Aorta (tissue), 5 donors: ENCODE measurements around the gene SLC19A2. TPM values are rescaled to one million over a fixed set of nuclear protein-coding genes. Genes with fewer than 3 reads are reported as not detected.

Source experiments
- ATAC-seq: fragments of 200-7000 bp; cut with Tn5 transposase; one replicate; pipeline ENCODE4 v1.9.1; 2022; ENCODE audit warnings: moderate library complexity; ENCODE audit not compliant: low FRiP score
- DNase-seq, 2 donors: peaks; one replicate each; pipeline ENCODE4 v3.0.0-alpha.2; 2020
- H3K27ac ChIP-seq, 2 donors: one replicate each; pipeline ENCODE4 v1.5.1; 2013; ENCODE audit warnings: low read length in 2 of 2, mild to moderate bottlenecking in 2 of 2, moderate library complexity in 2 of 2, control low read depth in 1 of 2, inconsistent platforms in 1 of 2, low read depth in 1 of 2
- H3K27me3 ChIP-seq, 2 donors: one replicate each; pipeline ENCODE4 v1.6.1; 2013; ENCODE audit warnings: control low read depth in 1 of 2, low read length in 1 of 2, mild to moderate bottlenecking in 1 of 2, moderate library complexity in 1 of 2; ENCODE audit not compliant: insufficient read depth in 2 of 2, control insufficient read depth in 1 of 2
- H3K36me3 ChIP-seq, 2 donors: one replicate each; pipeline ENCODE4 v1.6.1; 2013; ENCODE audit warnings: control low read depth in 1 of 2, low read length in 1 of 2, mild to moderate bottlenecking in 1 of 2; ENCODE audit not compliant: insufficient read depth in 2 of 2, control insufficient read depth in 1 of 2
- H3K4me1 ChIP-seq, 2 donors: one replicate each; pipeline ENCODE4 v1.6.1; 2013; ENCODE audit warnings: low read length in 2 of 2, control low read depth in 1 of 2, mild to moderate bottlenecking in 1 of 2, moderate library complexity in 1 of 2; ENCODE audit not compliant: insufficient read depth in 2 of 2, control insufficient read depth in 1 of 2
- H3K4me3 ChIP-seq, 2 donors: one replicate each; pipeline ENCODE4 v1.5.1; 2013; ENCODE audit warnings: low read length in 2 of 2, control low read depth in 1 of 2, mild to moderate bottlenecking in 1 of 2
- H3K9me3 ChIP-seq: one replicate; pipeline ENCODE4 v1.6.1; 2013; ENCODE audit warnings: mild to moderate bottlenecking, low read length; ENCODE audit not compliant: control insufficient read depth
- WGBS, 2 donors: extraction: QIAGEN DNeasy Blood & Tissue Kit; methylation state at CpG; one replicate each; pipeline ENCODE4 v1.1.7; 2013; 5-methylcytosine and 5-hydroxymethylcytosine counted together
- intact Hi-C, 2 donors: fragments of 100-400 bp; cut with DNase I; formaldehyde crosslinking; loops; one replicate each; pipeline versions ENCODE4 v1.14.2 to v1.15.0; 2022
- polyA plus RNA-seq, 2 donors: library from polyadenylated mRNA; stranded (reverse); fragments of 200-250 nt; gene quantifications; one replicate each; pipeline ENCODE4 v1.2.3, GENCODE V29; 2013
- total RNA-seq, 2 donors: library from RNA; stranded (reverse); fragmentation: NEBNext Ultra II Directional; extraction: Animal tissue kit (Norgen Biotek cat#: 25700); gene quantifications; one replicate each; pipeline ENCODE4 v1.2.1, GENCODE V29; 2021
- donor health status: healthy with polysubstance abuse.
- donor health status: Bipolar disorder and iron deficiency.
- donor health status: DM: no; HTN: no; CAD: no.
- donor health status: DM: no; HTN: no; CAD: no.
- donor health status: DM: yes; HTN: yes; CAD: no.

The SLC19A2 gene
- total and polyA plus RNA-seq, 4 donors, result 3.5 to 26.9 (median 8.4) TPM

- intact Hi-C loops, result no loop called here
- H3K4me3 ChIP-seq, result no peak overlapping the region
- 89 to 90% methylated on average over 3 of the region's 3 CpGs for WGBS, 2 donors
- H3K27me3 ChIP-seq, result no peaks in the 10 kb centered on the region
- no peaks in the 10 kb centered on the region for H3K36me3 ChIP-seq
- no peaks in the 10 kb centered on the region for H3K9me3 ChIP-seq
- no peaks in the 10 kb centered on the region for H3K4me1 ChIP-seq
- H3K27ac ChIP-seq, result no peak overlapping the region
- no peak for ATAC-seq
- DNase-seq, result no peak
Observed at GRCh38 chr1:169472738-169473137, 13.0 kb downstream of the SLC19A2 start.

- Histone ChIP-seq H3K36me3 (no peaks in the 10 kb centered on the region), H3K27me3 (no peaks in the 10 kb centered on the region), H3K9me3 (no peaks in the 10 kb centered on the region), H3K27ac (no peak overlapping the region), H3K4me3 (no peak overlapping the region), H3K4me1 (no peaks in the 10 kb centered on the region)
- DNase-seq (no peak), ATAC-seq (no peak)
- intact Hi-C loops, result loop anchor here in 1 of 2 donors (5.0 kb wide), 1 partner anchor 78 kb away; no protein-coding TSS in a partner anchor
Observed at GRCh38 chr1:169468982-169469381, 16.8 kb downstream of the SLC19A2 start.

GRCh38 chr1:169466259-169467230 lies 19.2 kb downstream of the SLC19A2 start:
- Histone ChIP-seq H3K4me1 (no peaks in the 10 kb centered on the region), H3K36me3 (no peaks in the 10 kb centered on the region), H3K27ac (no peak overlapping the region), H3K9me3 (no peaks in the 10 kb centered on the region), H3K4me3 (no peak overlapping the region), H3K27me3 (no peaks in the 10 kb centered on the region)
- intact Hi-C loops, result loop anchor here (1.0 to 5.0 kb wide), 2 partner anchors 80 to 81 kb away; no protein-coding TSS in a partner anchor
- ATAC-seq (no peak), DNase-seq (no peak)
- 70 to 74% methylated on average over 8 of the region's 8 CpGs for WGBS, 2 donors

- H3K4me3 ChIP-seq, result no peak overlapping the region
- H3K27me3 ChIP-seq, result no peaks in the 10 kb centered on the region
- no peak overlapping the region for H3K27ac ChIP-seq
- intact Hi-C loops, result loop anchor here in 1 of 2 donors (5.0 kb wide), 1 partner anchor 82 kb away; no protein-coding TSS in a partner anchor
- H3K4me1 ChIP-seq, result no peaks in the 10 kb centered on the region
- no peaks in the 10 kb centered on the region for H3K9me3 ChIP-seq
- DNase-seq (no peak), ATAC-seq (no peak)
- H3K36me3 ChIP-seq, result no peaks in the 10 kb centered on the region
Observed at GRCh38 chr1:169465281-169465680, 20.5 kb downstream of the SLC19A2 start.

- no peak for ATAC-seq
- H3K9me3 ChIP-seq, result no peaks in the 10 kb centered on the region
- intact Hi-C loops, result no loop called here
Observed at GRCh38 chr1:169462385-169462784, 23.4 kb downstream of the SLC19A2 start.

GRCh38 chr1:169461390-169462000 lies 24.2 kb downstream of the SLC19A2 start:
- Histone ChIP-seq H3K9me3 (no peaks in the 10 kb centered on the region), H3K4me1 (no peaks in the 10 kb centered on the region), H3K27ac (no peak overlapping the region), H3K27me3 (no peaks in the 10 kb centered on the region), H3K36me3 (no peaks in the 10 kb centered on the region), H3K4me3 (no peak overlapping the region)
- no peak for ATAC-seq
- 80 to 82% methylated on average over 4 of the region's 4 CpGs for WGBS, 2 donors
- intact Hi-C loops, result no loop called here
- no peak for DNase-seq

More at GRCh38 chr1:169462385-169462784, 23.4 kb downstream of the SLC19A2 start:
- Histone ChIP-seq H3K27me3 (no peaks in the 10 kb centered on the region), H3K4me1 (no peaks in the 10 kb centered on the region), H3K4me3 (no peak overlapping the region), H3K36me3 (no peaks in the 10 kb centered on the region), H3K27ac (no peak overlapping the region)
- DNase-seq, result no peak
- WGBS, 2 donors, result 96% methylated on average over 5 of the region's 5 CpGs

GRCh38 chr1:169460191-169460833 lies 25.4 kb downstream of the SLC19A2 start:
- intact Hi-C loops, result no loop called here
- ATAC-seq, result peak; percentile 44
- WGBS, 2 donors, result 9% methylated on average over 35 of the region's 35 CpGs
- Histone ChIP-seq H3K36me3 (no peaks in the 10 kb centered on the region), H3K27ac (no peak overlapping the region), H3K4me1 (no peaks in the 10 kb centered on the region), H3K9me3 (no peaks in the 10 kb centered on the region), H3K4me3 (no peak overlapping the region), H3K27me3 (no peaks in the 10 kb centered on the region)
- no peak for DNase-seq

- intact Hi-C loops, result no loop called here
- no peak overlapping the region for H3K4me3 ChIP-seq
- 98% methylated on average over 1 of the region's 1 CpG for WGBS, 2 donors
- H3K36me3 ChIP-seq, result no peaks in the 10 kb centered on the region
- no peaks in the 10 kb centered on the region for H3K4me1 ChIP-seq
- no peaks in the 10 kb centered on the region for H3K27me3 ChIP-seq
- no peak for DNase-seq
- no peak for ATAC-seq
- H3K27ac ChIP-seq, result no peak overlapping the region
- no peaks in the 10 kb centered on the region for H3K9me3 ChIP-seq
Observed at GRCh38 chr1:169457443-169457842, 28.3 kb downstream of the SLC19A2 start.
